Activated T-helper 1 cell treated with anti-CD3 and anti-CD28 coated beads, Interleukin-2, amount 50 U/mL, for 16 hours (primary cell): ENCODE results near the gene TCF21.
A peak's percentile ranks its signal among the peaks of the same experiment; 100 is the strongest.
"Not testable (repeated sequence)": the region's sequence is repeated elsewhere in the genome, so short reads cannot be mapped to it uniquely, and the experiment has no call there.

Experiments
- DNase-seq, 2 donors: peaks; one replicate each; pipeline ENCODE4 v3.0.0-alpha.2; 2020; ENCODE audit warnings: low read depth in 1 of 2, low spot score in 1 of 2

TCF21 gene

DNA sequence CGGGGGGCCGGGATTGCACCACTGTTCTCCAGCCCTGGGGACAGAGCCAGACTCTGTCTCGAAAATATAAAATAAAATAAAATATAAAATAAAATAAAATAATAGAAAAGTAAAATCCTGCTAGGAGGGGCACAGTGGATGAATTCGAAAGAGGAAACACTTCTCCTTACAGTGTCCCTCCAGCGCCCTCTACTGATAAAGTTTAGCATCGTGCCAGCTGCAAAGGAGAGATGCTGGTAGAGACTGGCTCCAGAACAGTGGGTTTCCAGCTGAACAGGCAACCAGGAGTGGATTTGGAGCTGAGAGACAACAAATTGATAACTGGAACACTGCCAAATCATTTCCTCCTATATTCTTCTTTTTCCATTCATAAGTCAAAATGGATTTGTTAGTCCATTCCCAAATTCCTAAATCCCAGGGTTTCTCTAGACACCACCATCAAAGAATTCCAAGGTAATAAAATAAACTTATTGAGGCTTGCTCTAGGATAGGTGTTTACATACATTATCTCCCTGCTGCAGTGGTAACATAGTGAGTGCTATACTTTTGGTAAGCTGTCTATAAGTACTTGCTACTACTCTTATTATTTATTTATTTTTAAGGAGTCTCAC is 32.4 kb downstream of the TCF21 start:
- DNase-seq: peak; percentile 22 to 35

DNA sequence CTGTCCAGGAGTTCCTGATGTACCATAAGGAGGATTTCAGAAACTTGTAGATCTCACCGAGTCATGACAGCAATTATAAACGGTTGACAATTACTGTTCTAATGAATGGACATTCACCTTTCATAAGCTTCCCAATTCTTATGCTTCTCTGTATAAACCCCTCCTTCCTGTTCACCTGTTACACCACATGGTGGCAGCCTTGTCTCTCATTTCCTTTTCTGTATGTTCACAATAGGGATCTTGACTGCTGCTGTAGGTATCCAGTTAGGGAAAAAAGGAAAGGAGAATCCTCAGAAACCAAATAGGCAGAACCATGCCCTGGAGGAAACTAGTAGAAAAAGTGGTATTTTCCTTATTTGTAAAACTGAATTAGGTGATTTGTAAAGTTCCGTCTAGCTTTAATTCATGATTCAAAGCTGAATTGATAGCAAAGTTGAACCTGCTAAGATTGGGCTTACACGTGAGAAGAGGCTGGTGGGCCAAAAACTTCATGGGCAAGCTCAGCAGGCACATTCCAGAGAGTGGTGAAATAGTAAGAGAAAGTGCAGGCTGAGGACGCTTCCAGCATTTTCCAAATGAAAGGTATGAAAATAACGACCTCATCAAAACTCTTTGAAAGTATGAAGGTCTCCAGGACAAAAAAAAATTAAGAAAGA is 35.2 kb downstream of the TCF21 start:
- peak in 1 of 2 donors; percentile 9 for DNase-seq

DNA sequence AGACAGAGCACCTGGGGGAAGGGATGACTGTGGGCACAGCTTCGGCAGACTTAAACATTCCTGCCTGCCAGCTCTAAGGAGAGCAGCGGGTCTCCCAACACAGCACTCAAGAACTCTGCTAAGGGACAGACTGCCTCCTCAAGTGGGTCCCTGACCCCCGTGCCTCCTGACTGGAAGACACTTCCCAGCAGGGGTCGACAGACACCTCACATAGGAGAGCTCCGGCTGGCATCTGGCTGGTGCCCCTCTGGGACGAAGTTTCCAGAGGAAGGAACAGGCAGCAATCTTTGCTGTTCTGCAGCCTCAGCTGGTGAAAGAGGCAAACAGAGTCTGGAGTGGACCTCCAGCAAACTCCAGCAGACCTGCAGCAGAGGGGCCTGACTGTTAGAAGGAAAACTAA is 42.3 kb downstream of the TCF21 start:
- DNase-seq: not testable (repeated sequence)

DNA sequence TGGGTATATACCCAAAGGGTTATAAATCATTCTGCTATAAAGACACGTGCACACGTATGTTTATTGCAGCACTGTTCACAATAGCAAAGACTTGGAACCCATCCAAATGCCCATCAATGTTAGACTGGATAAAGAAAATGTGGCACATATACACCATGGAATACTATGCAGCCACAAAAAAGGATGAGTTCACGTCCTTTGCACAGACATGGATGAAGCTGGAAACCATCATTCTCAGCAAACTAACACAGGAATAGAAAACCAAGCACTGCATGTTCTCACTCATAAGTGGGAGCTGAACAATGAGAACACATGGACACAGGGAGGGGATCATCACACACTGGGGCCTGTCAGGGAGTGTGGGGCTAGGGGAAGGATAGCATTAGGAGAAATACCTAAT is 47.4 kb downstream of the TCF21 start:
- not testable (repeated sequence) for DNase-seq

GRCh38 chr6:133937909-133938308 is 49.0 kb downstream of the TCF21 start:
- DNase-seq: no peak

DNA sequence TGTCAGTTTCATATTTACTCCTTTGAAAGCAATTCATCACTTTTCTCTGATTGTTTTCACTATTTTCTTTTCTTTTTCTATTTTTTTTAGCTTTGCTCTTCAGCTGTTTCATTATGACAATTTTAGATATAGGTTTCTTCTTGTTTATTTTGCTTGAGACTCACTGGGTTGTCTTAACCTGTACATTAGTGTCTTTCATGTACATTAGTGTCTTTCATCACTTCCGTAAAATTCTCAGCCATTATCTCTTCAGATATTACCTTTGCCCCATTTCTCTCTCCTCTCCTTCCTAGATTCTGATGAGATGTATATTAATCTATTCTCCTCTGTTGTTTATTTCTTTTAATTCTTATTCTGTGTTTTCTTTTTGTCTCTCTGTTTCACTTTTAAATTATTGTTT is 49.6 kb downstream of the TCF21 start:
- no peak for DNase-seq

DNA sequence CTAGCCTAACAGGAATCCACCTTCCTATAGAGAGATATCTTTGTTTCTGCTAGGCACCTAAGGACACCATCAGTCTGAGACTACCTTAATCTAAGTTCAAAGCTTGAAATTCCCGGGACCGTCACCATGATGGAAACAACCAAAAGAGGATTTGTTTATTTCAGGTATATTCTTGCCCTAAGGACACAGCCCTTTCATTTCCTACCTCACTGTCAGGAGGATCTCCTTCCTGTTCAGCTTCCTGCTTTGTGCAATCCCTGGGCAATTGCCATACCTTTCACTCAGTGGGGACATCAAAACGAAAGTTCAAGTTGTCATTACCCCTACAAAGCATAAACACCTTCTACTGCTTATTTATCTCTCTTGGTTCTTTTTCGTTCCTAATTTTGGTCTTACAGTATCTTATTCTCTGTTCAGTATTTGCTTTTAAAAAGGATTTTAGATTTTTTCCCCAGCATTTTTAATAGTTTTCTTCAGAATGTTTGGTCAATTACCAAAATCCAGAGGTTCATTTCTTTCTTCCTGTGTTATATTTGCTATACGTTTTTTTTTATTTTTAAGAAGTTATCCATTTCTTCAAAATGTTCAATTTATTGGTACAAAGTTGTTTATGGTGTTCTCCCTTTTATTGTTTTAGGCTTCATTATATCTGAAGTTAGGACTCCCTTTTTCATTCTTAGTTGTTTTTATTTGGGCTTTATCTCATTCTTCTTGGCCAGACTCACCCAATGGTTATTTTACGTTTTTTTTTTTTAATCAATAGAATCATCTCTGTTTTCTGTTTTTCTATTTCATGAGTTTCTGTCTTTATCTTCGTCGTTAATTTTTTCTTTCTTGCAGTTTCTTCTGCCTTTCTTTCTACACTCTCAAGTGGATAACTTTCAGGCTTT is 51.1 kb downstream of the TCF21 start:
- DNase-seq: no peak
